Measurements from ENCODE around the gene SYNGAP1. TPM values are rescaled to one million over a fixed set of nuclear protein-coding genes. Genes with fewer than 3 reads are reported as not detected.
A peak's percentile ranks its signal among the peaks of the same experiment; 100 is the strongest.

SYNGAP1 gene
- total and polyA plus RNA-seq, 2 experiments from 2014 or later = 13.9 to 45.0 TPM

GRCh38 chr6:33490621-33491020 is 70.8 kb downstream of the SYNGAP1 start:
- Histone ChIP-seq H3K4me1 (ENCODE audit: insufficient read depth) (no peaks in the 10 kb centered on the region), H2AFZ (no peak overlapping the region; the same call in 1 of the 2 replicates), H3K36me3 (ENCODE audit: insufficient read depth) (no peaks in the 10 kb centered on the region), H3K4me2 (no peak overlapping the region), H3K4me3 (no peak overlapping the region), H3K9me2 (ENCODE audit: insufficient read depth) (no peaks in the 10 kb centered on the region), H3K27ac (ENCODE audit: low read depth) (no peak overlapping the region), H3F3A (replicated peaks; ENCODE audit: low read depth) (no peaks in the 10 kb centered on the region), H3K27me3 (ENCODE audit: insufficient read depth) (no peaks in the 10 kb centered on the region), H4K20me1 (replicated peaks; ENCODE audit: insufficient read depth) (no peaks in the 10 kb centered on the region), H3K79me2 (replicated peaks; ENCODE audit: insufficient read depth) (no peaks in the 10 kb centered on the region)
- H3K4me3 Mint-ChIP-seq = no peak overlapping the region
- peaks cover 6% of the 10 kb centered on the region for H3K4me1 Mint-ChIP-seq
- H3K27me3 Mint-ChIP-seq (ENCODE audit: insufficient read depth, low read depth, poor library complexity) = peaks cover 13% of the 10 kb centered on the region
- TF ChIP-seq ZNF114 (CRISPR knock-in tag; IDR thresholded peaks at IDR 0.05) = no peak
- no peak for TF ChIP-seq POLR2AphosphoS5 (IDR thresholded peaks at IDR 0.05; ENCODE audit: low read depth)
- TF ChIP-seq EZH2 (IDR thresholded peaks at IDR 0.05; ENCODE audit: low read depth, unreplicated experiment) = no peak
- TF ChIP-seq, protein P1, sequence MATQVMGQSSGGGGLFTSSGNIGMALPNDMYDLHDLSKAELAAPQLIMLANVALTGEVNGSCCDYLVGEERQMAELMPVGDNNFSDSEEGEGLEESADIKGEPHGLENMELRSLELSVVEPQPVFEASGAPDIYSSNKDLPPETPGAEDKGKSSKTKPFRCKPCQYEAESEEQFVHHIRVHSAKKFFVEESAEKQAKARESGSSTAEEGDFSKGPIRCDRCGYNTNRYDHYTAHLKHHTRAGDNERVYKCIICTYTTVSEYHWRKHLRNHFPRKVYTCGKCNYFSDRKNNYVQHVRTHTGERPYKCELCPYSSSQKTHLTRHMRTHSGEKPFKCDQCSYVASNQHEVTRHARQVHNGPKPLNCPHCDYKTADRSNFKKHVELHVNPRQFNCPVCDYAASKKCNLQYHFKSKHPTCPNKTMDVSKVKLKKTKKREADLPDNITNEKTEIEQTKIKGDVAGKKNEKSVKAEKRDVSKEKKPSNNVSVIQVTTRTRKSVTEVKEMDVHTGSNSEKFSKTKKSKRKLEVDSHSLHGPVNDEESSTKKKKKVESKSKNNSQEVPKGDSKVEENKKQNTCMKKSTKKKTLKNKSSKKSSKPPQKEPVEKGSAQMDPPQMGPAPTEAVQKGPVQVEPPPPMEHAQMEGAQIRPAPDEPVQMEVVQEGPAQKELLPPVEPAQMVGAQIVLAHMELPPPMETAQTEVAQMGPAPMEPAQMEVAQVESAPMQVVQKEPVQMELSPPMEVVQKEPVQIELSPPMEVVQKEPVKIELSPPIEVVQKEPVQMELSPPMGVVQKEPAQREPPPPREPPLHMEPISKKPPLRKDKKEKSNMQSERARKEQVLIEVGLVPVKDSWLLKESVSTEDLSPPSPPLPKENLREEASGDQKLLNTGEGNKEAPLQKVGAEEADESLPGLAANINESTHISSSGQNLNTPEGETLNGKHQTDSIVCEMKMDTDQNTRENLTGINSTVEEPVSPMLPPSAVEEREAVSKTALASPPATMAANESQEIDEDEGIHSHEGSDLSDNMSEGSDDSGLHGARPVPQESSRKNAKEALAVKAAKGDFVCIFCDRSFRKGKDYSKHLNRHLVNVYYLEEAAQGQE (IDR thresholded peaks at IDR 0.05; ENCODE audit: unreplicated experiment) = no peak
- peaks cover 17% of the 10 kb centered on the region for H3K9me3 Mint-ChIP-seq
- no peak overlapping the region for H3K27ac Mint-ChIP-seq
- H3K36me3 Mint-ChIP-seq (ENCODE audit: low read depth) = peaks cover 6% of the 10 kb centered on the region; the same call in 2 of the 3 replicates
- DNase-seq (ENCODE audit: low spot score) (peak; percentile 14), ATAC-seq (peak; percentile 32; the same call in 1 of the 3 replicates)

GRCh38 chr6:33492093-33492492 is 72.2 kb downstream of the SYNGAP1 start:
- Mint-ChIP-seq H3K4me3 (no peak overlapping the region), H3K9me3 (peaks cover 6% of the 10 kb centered on the region; the same call in 2 of the 3 replicates)

More at GRCh38 chr6:33492093-33492492, 72.2 kb downstream of the SYNGAP1 start:
- Mint-ChIP-seq H3K27me3 (ENCODE audit: insufficient read depth, low read depth, poor library complexity) (peaks cover 10% of the 10 kb centered on the region), H3K36me3 (ENCODE audit: low read depth) (no peaks in the 10 kb centered on the region), H3K27ac (no peak overlapping the region), H3K4me1 (peaks cover 6% of the 10 kb centered on the region)
- Histone ChIP-seq H3K4me1 (ENCODE audit: insufficient read depth) (no peaks in the 10 kb centered on the region), H4K20me1 (replicated peaks; ENCODE audit: insufficient read depth) (no peaks in the 10 kb centered on the region), H3K27me3 (ENCODE audit: insufficient read depth) (no peaks in the 10 kb centered on the region), H3K9me2 (ENCODE audit: insufficient read depth) (no peaks in the 10 kb centered on the region), H3K36me3 (ENCODE audit: insufficient read depth) (no peaks in the 10 kb centered on the region), H3K4me2 (no peak overlapping the region), H3K79me2 (replicated peaks; ENCODE audit: insufficient read depth) (no peaks in the 10 kb centered on the region), H2AFZ (no peak overlapping the region), H3F3A (replicated peaks; ENCODE audit: low read depth) (no peaks in the 10 kb centered on the region), H3K27ac (ENCODE audit: low read depth) (no peak overlapping the region), H3K4me3 (no peak overlapping the region)
- TF ChIP-seq POLR2AphosphoS5 (IDR thresholded peaks at IDR 0.05; ENCODE audit: low read depth) = no peak
- TF ChIP-seq STAT1 (IDR thresholded peaks at IDR 0.05; ENCODE audit: unreplicated experiment) = no peak
- peak; percentile 42 to 74 for TF ChIP-seq CTCF (conservative IDR thresholded peaks at IDR 0.05; ENCODE audit: low read depth in 2 of 2)
- no peak for TF ChIP-seq JUNB (IDR thresholded peaks at IDR 0.05; ENCODE audit: unreplicated experiment)
- peak; percentile 52 for DNase-seq (ENCODE audit: low spot score)
- ATAC-seq = peak; percentile 67

Data from GM23338 (cell line).